Keratinocyte (primary cell): ENCODE data around the gene TSPAN10.

Experiments
- EZH2 ChIP-seq: IDR thresholded peaks from one replicate; pipeline ENCODE4 v1.6.1; 2012; ENCODE audit warnings: inconsistent platforms, mild to moderate bottlenecking, low read length, moderate library complexity
- TF ChIP-seq, protein P1 (sequence below), 3 experiments: IDR thresholded peaks in 1 of 3; conservative IDR thresholded peaks in 1 of 3; optimal IDR thresholded peaks in 1 of 3; 2 replicates in 2 of 3; 3 replicates in 1 of 3; pipeline versions ENCODE3 to v1.5.1; 2011; ENCODE audit warnings: low read length in 3 of 3, mild to moderate bottlenecking in 3 of 3, moderate library complexity in 2 of 3, control low read depth in 1 of 3, inconsistent platforms in 1 of 3; ENCODE audit not compliant: insufficient read depth in 2 of 3; ENCODE audit errors: extremely low read depth in 1 of 3

- TF ChIP-seq, protein P1, sequence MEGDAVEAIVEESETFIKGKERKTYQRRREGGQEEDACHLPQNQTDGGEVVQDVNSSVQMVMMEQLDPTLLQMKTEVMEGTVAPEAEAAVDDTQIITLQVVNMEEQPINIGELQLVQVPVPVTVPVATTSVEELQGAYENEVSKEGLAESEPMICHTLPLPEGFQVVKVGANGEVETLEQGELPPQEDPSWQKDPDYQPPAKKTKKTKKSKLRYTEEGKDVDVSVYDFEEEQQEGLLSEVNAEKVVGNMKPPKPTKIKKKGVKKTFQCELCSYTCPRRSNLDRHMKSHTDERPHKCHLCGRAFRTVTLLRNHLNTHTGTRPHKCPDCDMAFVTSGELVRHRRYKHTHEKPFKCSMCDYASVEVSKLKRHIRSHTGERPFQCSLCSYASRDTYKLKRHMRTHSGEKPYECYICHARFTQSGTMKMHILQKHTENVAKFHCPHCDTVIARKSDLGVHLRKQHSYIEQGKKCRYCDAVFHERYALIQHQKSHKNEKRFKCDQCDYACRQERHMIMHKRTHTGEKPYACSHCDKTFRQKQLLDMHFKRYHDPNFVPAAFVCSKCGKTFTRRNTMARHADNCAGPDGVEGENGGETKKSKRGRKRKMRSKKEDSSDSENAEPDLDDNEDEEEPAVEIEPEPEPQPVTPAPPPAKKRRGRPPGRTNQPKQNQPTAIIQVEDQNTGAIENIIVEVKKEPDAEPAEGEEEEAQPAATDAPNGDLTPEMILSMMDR (optimal IDR thresholded peaks at IDR 0.05 in 1 of 3, IDR thresholded peaks at IDR 0.05 in 1 of 3, conservative IDR thresholded peaks at IDR 0.05 in 1 of 3; ENCODE audit: extremely low read depth in 1 of 3, insufficient read depth in 2 of 3, low read length in 3 of 3), result no peak
- no peak for TF ChIP-seq EZH2
Observed at GRCh38 chr17:81651692-81652091, 14.7 kb downstream of the TSPAN10 start.
